ENCODE data around the gene NOL6. TPM values are rescaled to one million over a fixed set of nuclear protein-coding genes. Genes with fewer than 3 reads are reported as not detected.

Gene NOL6
- total RNA-seq, 1 experiment from 2014 or later = 36.4 TPM

DNA sequence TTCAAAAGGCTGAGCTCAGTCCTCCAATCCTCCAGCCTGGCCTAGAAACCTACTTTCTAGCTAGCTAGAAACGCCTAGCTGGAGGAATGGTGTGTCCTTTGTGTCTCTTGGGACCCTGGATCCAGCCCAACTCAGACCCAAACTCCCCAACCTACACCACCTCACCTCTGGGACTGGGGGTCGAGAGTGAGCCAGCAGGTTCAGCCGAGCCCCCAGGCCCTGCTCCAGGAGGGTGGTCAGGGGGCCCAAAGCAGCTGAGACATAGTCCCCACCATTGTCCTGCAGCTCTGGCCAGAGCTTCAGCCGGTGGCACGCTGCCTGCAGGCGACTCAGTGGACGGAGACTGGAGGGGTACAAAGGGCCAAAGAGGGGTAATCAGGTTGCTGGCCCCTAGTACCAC, 6.2 kb downstream of the NOL6 start:
- H3K36me3 ChIP-seq (ENCODE audit: control insufficient read depth in 1 of 2, insufficient read depth in 2 of 2, low read length in 2 of 2) = peaks cover 44 to 85% of the 10 kb centered on the region in 2 experiments
- peaks cover 5 to 8% of the 10 kb centered on the region in 2 experiments; a peak in 3 of 4 replicates for H3K4me1 ChIP-seq (ENCODE audit: control insufficient read depth in 1 of 2, insufficient read depth in 2 of 2, low read length in 2 of 2)
- H3K79me2 ChIP-seq (ENCODE audit: insufficient read depth, low read length) = peaks cover 27% of the 10 kb centered on the region
- CTCF ChIA-PET = interaction anchor here (0.8 to 4.7 kb wide), 11 partner anchors 9 to 241 kb away, joined by 3 to 53 read pairs (median 10); partner anchors contain the start of gene NFX1
- H3K27ac ChIP-seq (ENCODE audit: low read depth, low read length) = no peak overlapping the region
- no peaks in the 10 kb centered on the region for H3K9me2 ChIP-seq (ENCODE audit: insufficient read depth)
- no peaks in the 10 kb centered on the region for H3K9me3 ChIP-seq (ENCODE audit: control insufficient read depth in 1 of 2, insufficient read depth in 1 of 2, low read depth in 1 of 2, low read length in 2 of 2)
- H3K27me3 ChIP-seq (ENCODE audit: insufficient read depth, low read length) = no peaks in the 10 kb centered on the region
- H4K20me1 ChIP-seq (ENCODE audit: insufficient read depth) = no peaks in the 10 kb centered on the region
- no TSS peak for BruUV-seq (replicated peaks)
- DNase-seq (ENCODE audit: low read depth, low spot score) (no peak), ATAC-seq (no peak)
- no peak overlapping the region for H2AFZ ChIP-seq (ENCODE audit: low read depth, low read length, poor library complexity, severe bottlenecking)
- no peak overlapping the region for H3K4me2 ChIP-seq (ENCODE audit: low read length)
- RAD21 ChIA-PET (ENCODE audit: low non-redundant PET in 1 of 2, low total read pairs in 2 of 2, uncharacterized antibody in 2 of 2, unreplicated experiment in 2 of 2) = interaction anchor here in 1 of 2 experiments (1.1 kb wide), 1 partner anchor 92 kb away, joined by 5 read pairs; no protein-coding TSS in a partner anchor
- POLR2A ChIA-PET = interaction anchor here (1.6 kb wide), 1 partner anchor 14 kb away, joined by 5 read pairs; no protein-coding TSS in a partner anchor
- TF ChIP-seq CEBPB (IDR thresholded peaks at IDR 0.05; ENCODE audit: low read depth) (no peak), EZH2 (IDR thresholded peaks at IDR 0.05) (no peak), RAD21 (IDR thresholded peaks at IDR 0.05; ENCODE audit: low read depth) (no peak), ZNF274 (IDR thresholded peaks at IDR 0.05; ENCODE audit: low read depth, low read length) (no peak), ZFX (IDR thresholded peaks at IDR 0.05) (no peak), POLR2A (IDR thresholded peaks at IDR 0.05; ENCODE audit: borderline replicate concordance, extremely low read depth, insufficient read depth, insufficient read length) (no peak), SIN3A (IDR thresholded peaks at IDR 0.05; ENCODE audit: low read depth) (no peak)
- TF ChIP-seq, protein P1, sequence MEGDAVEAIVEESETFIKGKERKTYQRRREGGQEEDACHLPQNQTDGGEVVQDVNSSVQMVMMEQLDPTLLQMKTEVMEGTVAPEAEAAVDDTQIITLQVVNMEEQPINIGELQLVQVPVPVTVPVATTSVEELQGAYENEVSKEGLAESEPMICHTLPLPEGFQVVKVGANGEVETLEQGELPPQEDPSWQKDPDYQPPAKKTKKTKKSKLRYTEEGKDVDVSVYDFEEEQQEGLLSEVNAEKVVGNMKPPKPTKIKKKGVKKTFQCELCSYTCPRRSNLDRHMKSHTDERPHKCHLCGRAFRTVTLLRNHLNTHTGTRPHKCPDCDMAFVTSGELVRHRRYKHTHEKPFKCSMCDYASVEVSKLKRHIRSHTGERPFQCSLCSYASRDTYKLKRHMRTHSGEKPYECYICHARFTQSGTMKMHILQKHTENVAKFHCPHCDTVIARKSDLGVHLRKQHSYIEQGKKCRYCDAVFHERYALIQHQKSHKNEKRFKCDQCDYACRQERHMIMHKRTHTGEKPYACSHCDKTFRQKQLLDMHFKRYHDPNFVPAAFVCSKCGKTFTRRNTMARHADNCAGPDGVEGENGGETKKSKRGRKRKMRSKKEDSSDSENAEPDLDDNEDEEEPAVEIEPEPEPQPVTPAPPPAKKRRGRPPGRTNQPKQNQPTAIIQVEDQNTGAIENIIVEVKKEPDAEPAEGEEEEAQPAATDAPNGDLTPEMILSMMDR (IDR thresholded peaks at IDR 0.05 in 2 of 3, conservative IDR thresholded peaks at IDR 0.05 in 1 of 3; ENCODE audit: borderline replicate concordance in 1 of 3, insufficient read depth in 1 of 3, low read depth in 2 of 3, low read length in 2 of 3) = no peak
- no peak overlapping the region for H3K9ac ChIP-seq (ENCODE audit: low read length)
- intact Hi-C loops (cut with micrococcal nuclease) = loop anchor here (2.0 kb wide), 2 partner anchors 181 to 239 kb away; no protein-coding TSS in a partner anchor
- H3K4me3 ChIP-seq (replicated peaks in 1 of 2; ENCODE audit: low read depth in 1 of 2, low read length in 2 of 2) = no peak overlapping the region

Measured in HCT116 (cell line).